AG04450 (cell line): ENCODE data around the gene PARP9. TPM values are rescaled to one million over a fixed set of nuclear protein-coding genes. Genes with fewer than 3 reads are reported as not detected.
A peak's percentile ranks its signal among the peaks of the same experiment; 100 is the strongest.

Experiments
- CTCF ChIA-PET: fragments of 300-600, 350-600 bp; formaldehyde crosslinking; extraction: SDS; loops from one replicate; lab custom pipeline; 2022; ENCODE audit warnings: antibody characterized with exemption, inconsistent platforms; lab: Charles Lee
- POLR2A ChIA-PET: fragments of 350-600 bp; formaldehyde crosslinking; extraction: SDS; loops from one replicate; lab custom pipeline; 2021; ENCODE audit warnings: antibody characterized with exemption, inconsistent platforms; lab: Yijun Ruan, JAX
- DNase-seq: peaks from one replicate; pipeline ENCODE4 v3.0.0-alpha.2; 2011; ENCODE audit warnings: low read depth, low spot score
- H3K27ac ChIP-seq: one replicate; pipeline ENCODE4 v1.5.1; 2012; ENCODE audit warnings: low read depth, low read length, control low read depth
- H3K27me3 ChIP-seq: one replicate; pipeline ENCODE4 v1.6.0; 2012; ENCODE audit warnings: low read length; ENCODE audit not compliant: control insufficient read depth, insufficient read depth
- H3K4me3 ChIP-seq: 2 replicates; pipeline ENCODE4 v1.5.1; 2011; ENCODE audit warnings: mild to moderate bottlenecking, low read depth, low read length, control low read depth
- H3K9me3 ChIP-seq: 2 replicates; pipeline ENCODE4 v1.5.1; 2012; ENCODE audit warnings: low read length; ENCODE audit not compliant: control insufficient read depth, insufficient read depth
- polyA plus RNA-seq: library from polyadenylated mRNA; depleted of rRNA; stranded (reverse); fragments of >200 nt; gene quantifications from 2 replicates; pipeline ENCODE4 v1.2.3, GENCODE V29; 2011
- TF ChIP-seq, protein P1 (sequence below): IDR thresholded peaks from 2 replicates; pipeline ENCODE4 v1.5.1; 2011; ENCODE audit warnings: low read depth, low read length, control low read depth, inconsistent platforms

Gene PARP9
- polyA plus RNA-seq, 1 experiment = 24.4 TPM

- no peak overlapping the region for H3K4me3 ChIP-seq
- no peak overlapping the region for H3K27ac ChIP-seq
- TF ChIP-seq, protein P1, sequence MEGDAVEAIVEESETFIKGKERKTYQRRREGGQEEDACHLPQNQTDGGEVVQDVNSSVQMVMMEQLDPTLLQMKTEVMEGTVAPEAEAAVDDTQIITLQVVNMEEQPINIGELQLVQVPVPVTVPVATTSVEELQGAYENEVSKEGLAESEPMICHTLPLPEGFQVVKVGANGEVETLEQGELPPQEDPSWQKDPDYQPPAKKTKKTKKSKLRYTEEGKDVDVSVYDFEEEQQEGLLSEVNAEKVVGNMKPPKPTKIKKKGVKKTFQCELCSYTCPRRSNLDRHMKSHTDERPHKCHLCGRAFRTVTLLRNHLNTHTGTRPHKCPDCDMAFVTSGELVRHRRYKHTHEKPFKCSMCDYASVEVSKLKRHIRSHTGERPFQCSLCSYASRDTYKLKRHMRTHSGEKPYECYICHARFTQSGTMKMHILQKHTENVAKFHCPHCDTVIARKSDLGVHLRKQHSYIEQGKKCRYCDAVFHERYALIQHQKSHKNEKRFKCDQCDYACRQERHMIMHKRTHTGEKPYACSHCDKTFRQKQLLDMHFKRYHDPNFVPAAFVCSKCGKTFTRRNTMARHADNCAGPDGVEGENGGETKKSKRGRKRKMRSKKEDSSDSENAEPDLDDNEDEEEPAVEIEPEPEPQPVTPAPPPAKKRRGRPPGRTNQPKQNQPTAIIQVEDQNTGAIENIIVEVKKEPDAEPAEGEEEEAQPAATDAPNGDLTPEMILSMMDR = no peak
- peaks cover 5% of the 10 kb centered on the region for H3K27me3 ChIP-seq
- ChIA-PET CTCF (no interaction called here), POLR2A (no interaction called here)
- no peak for DNase-seq
- no peaks in the 10 kb centered on the region; the same call in 1 of the 2 replicates for H3K9me3 ChIP-seq
Observed at GRCh38 chr3:122516846-122517360, 47.2 kb downstream of the PARP9 start.

GRCh38 chr3:122515870-122516269, 48.2 kb downstream of the PARP9 start:
- ChIA-PET POLR2A (no interaction called here), CTCF (no interaction called here)
- no peak for DNase-seq
- H3K27me3 ChIP-seq = peaks cover 5% of the 10 kb centered on the region
- H3K27ac ChIP-seq = no peak overlapping the region
- no peaks in the 10 kb centered on the region; the same call in 1 of the 2 replicates for H3K9me3 ChIP-seq
- TF ChIP-seq, protein P1 = no peak
- H3K4me3 ChIP-seq = no peak overlapping the region

DNA sequence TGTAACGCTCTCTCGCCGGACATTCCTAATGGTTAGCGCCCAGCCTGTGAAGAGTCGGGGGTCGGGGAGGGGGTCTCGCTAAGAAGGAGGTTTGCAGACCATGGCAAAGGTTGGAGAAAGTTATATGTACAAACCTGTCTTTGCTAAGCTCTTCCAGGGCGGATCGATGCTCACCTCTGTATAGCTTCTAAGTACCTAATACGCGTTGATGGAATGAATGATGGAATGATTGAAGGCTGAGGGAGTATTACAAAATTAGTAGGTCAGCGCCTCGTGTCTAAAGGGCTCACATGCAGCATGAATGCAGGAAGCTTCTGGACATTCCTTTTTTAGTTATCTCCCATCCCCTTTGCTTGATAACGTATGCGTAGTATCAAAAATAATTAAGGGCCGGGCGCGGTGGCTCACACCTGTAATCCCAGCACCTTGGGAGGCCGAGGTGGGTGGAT, 49.1 kb downstream of the PARP9 start:
- H3K9me3 ChIP-seq = no peaks in the 10 kb centered on the region; the same call in 1 of the 2 replicates
- H3K4me3 ChIP-seq = peak overlapping the region; percentile 72
- peaks cover 5% of the 10 kb centered on the region for H3K27me3 ChIP-seq
- no peak overlapping the region for H3K27ac ChIP-seq
- TF ChIP-seq, protein P1 = no peak
- ChIA-PET CTCF (interaction anchor here (0.7 to 2.0 kb wide), 3 partner anchors 19 to 163 kb away, joined by 4 to 5 read pairs (median 4); no protein-coding TSS in a partner anchor), POLR2A (interaction anchor here (0.8 to 1.0 kb wide), 3 partner anchors 11 to 33 kb away, joined by 3 to 6 read pairs (median 4); no protein-coding TSS in a partner anchor)
- no peak for DNase-seq

DNA sequence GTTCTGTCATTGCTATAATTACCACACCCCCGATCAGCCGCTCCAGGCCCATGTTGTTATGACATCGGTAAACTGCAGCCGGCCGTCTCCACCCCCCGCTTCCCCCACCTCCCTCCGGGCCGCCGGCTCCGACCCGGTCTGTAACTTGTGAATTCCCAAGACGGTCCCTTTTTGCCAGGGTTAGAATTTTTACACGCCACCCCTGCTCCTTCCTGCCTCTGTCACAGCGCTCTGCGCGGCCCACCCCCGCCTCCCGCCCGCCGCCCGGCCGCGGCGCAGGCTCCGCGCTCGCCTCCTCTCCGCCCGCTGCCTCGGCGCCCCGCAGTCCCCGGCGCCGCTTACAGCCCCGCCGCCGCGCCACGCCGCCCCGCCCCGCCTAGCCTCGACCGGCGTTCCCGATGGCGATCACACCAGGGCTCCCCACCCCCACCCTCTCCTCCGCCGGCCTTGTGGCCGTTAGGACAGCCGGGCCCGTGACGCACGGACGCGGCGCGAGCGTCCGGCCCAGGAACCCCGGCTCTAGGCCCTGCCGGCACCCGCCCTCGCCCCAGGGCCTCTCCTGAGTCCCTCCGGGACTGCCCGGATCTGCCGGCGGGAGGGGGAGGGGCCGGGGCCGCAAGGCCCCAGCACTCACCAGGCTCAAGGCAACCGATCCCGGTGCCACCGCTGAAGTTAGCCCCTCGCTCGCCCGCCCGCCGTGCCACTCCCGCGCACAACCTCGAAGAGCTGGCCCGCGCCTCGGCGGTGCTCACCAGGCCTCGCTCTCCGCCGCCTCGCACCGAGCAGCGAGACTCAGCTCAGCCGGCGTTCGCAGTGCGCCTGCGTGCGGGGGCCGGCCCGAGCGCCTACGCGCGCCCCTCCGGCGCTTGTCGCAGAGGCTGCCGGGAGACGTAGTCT, 49.7 kb downstream of the PARP9 start, which contains the start of gene KPNA1:
Gene KPNA1 (minus strand): TSS at position 817 of the 897 bp plus-strand sequence. CDS start 18,374 bp downstream, outside the sequence.
- DNase-seq = no peak
- H3K9me3 ChIP-seq = no peaks in the 10 kb centered on the region; the same call in 1 of the 2 replicates
- TF ChIP-seq, protein P1 = no peak
- POLR2A ChIA-PET = interaction anchor here (0.7 to 1.0 kb wide), 4 partner anchors 12 to 34 kb away, joined by 3 to 6 read pairs (median 4); no protein-coding TSS in a partner anchor
- H3K4me3 ChIP-seq = peak within 1 kb of the TSS; percentile 72
- H3K27me3 ChIP-seq = peaks cover 5% of the 10 kb centered on the region
- CTCF ChIA-PET = interaction anchor here (0.7 to 2.0 kb wide), 3 partner anchors 18 to 164 kb away, joined by 4 to 5 read pairs (median 4); no protein-coding TSS in a partner anchor
- H3K27ac ChIP-seq = peak within 1 kb of the TSS; percentile 80
